IMR-90 (cell line): ENCODE measurements around the gene TTC21B. TPM values are rescaled to one million over a fixed set of nuclear protein-coding genes. Genes with fewer than 3 reads are reported as not detected.
"Not testable (repeated sequence)": the region's sequence is repeated elsewhere in the genome, so short reads cannot be mapped to it uniquely, and the experiment has no call there.

Experiments
- ATAC-seq: fragments of 200-7000 bp; cut with Tn5 transposase; 2 replicates; pipeline ENCODE4 v1.9.1; 2020; ENCODE audit warnings: low read depth, mild to moderate bottlenecking, moderate library complexity
- BruUV-seq: library from RNA; stranded (reverse); fragments of 400-500 nt; replicated peaks from 2 replicates; lab custom pipeline; 2021; lab: Mats Ljungman, UMichigan
- CTCF ChIA-PET: fragments of 300-600 bp; formaldehyde crosslinking; extraction: SDS; loops from one replicate; lab custom pipeline; 2021; ENCODE audit warnings: antibody characterized with exemption; lab: Yijun Ruan, JAX
- POLR2A ChIA-PET: fragments of 300-600 bp; sonication (Branson Sonifier 250); formaldehyde crosslinking; loops from one replicate; lab custom pipeline; 2022; ENCODE audit warnings: antibody characterized with exemption; ENCODE audit not compliant: unreplicated experiment; lab: Charles Lee
- DNase-seq: peaks from one replicate; pipeline ENCODE4 v3.0.0; 2013
- H2AFZ ChIP-seq: replicated peaks from 2 replicates; pipeline ENCODE3; 2013; ENCODE audit warnings: low read length, mild to moderate bottlenecking; ENCODE audit not compliant: poor library complexity
- H2AK5ac ChIP-seq: 2 replicates; pipeline ENCODE4 v1.6.1; 2013; ENCODE audit warnings: low read depth, low read length, inconsistent platforms
- H2AK9ac ChIP-seq: replicated peaks from 2 replicates; pipeline ENCODE3; 2013; ENCODE audit warnings: mild to moderate bottlenecking, low read depth, low read length, moderate library complexity; ENCODE audit not compliant: poor library complexity
- H2BK120ac ChIP-seq: 2 replicates; pipeline ENCODE4 v1.6.1; 2013; ENCODE audit warnings: low read depth, low read length, inconsistent platforms
- H2BK15ac ChIP-seq: 3 replicates; pipeline ENCODE4 v1.6.1; 2013; ENCODE audit warnings: low read depth, low read length, inconsistent platforms
- H2BK20ac ChIP-seq: 2 replicates; pipeline ENCODE4 v1.6.1; 2013; ENCODE audit warnings: low read depth, mild to moderate bottlenecking, inconsistent platforms, low read length, moderate library complexity
- H2BK5ac ChIP-seq: 2 replicates; pipeline ENCODE4 v1.6.1; 2013; ENCODE audit warnings: mild to moderate bottlenecking, low read depth, low read length, inconsistent platforms; ENCODE audit not compliant: poor library complexity, severe bottlenecking
- H3K14ac ChIP-seq: replicated peaks from 2 replicates; pipeline ENCODE4 v1.6.1; 2013; ENCODE audit warnings: low read depth, low read length, inconsistent platforms
- H3K18ac ChIP-seq: 2 replicates; pipeline ENCODE4 v1.6.1; 2013; ENCODE audit warnings: low read depth, low read length, control low read depth
- H3K23ac ChIP-seq: 2 replicates; pipeline ENCODE4 v1.6.1; 2013; ENCODE audit warnings: low read depth, low read length, inconsistent platforms
- H3K27ac ChIP-seq: 2 replicates; pipeline ENCODE4 v1.5.1; 2013; ENCODE audit warnings: mild to moderate bottlenecking, control low read depth, low read length; ENCODE audit not compliant: insufficient read depth
- H3K27me3 ChIP-seq: 2 replicates; pipeline ENCODE4 v1.6.1; 2013; ENCODE audit warnings: low read length; ENCODE audit not compliant: control insufficient read depth, insufficient read depth
- H3K36me3 ChIP-seq: 2 replicates; pipeline ENCODE4 v1.6.1; 2013; ENCODE audit warnings: low read length, mixed read lengths; ENCODE audit not compliant: control insufficient read depth, insufficient read depth
- H3K4ac ChIP-seq: 2 replicates; pipeline ENCODE4 v1.6.1; 2013; ENCODE audit warnings: low read depth, low read length, inconsistent platforms
- H3K4me1 ChIP-seq: 2 replicates; pipeline ENCODE4 v1.6.1; 2013; ENCODE audit warnings: low read length, mixed read lengths; ENCODE audit not compliant: control insufficient read depth, insufficient read depth
- H3K4me2 ChIP-seq: 2 replicates; pipeline ENCODE4 v1.6.1; 2013; ENCODE audit warnings: low read depth, mild to moderate bottlenecking, control low read depth, low read length, moderate library complexity
- H3K4me3 ChIP-seq: 2 replicates; pipeline ENCODE4 v1.5.1; 2013; ENCODE audit warnings: low read depth, mild to moderate bottlenecking, control low read depth, low read length, moderate library complexity; ENCODE audit not compliant: insufficient read depth
- H3K56ac ChIP-seq: 2 replicates; pipeline ENCODE4 v1.6.1; 2013; ENCODE audit warnings: low read length, inconsistent platforms; ENCODE audit not compliant: insufficient read depth; ENCODE audit errors: extremely low read depth
- H3K79me1 ChIP-seq, 2 experiments: 2 replicates each; pipeline ENCODE4 v1.6.1; 2013; ENCODE audit warnings: low read length in 2 of 2, inconsistent platforms in 1 of 2, low read depth in 1 of 2
- H3K9ac ChIP-seq: 2 replicates; pipeline ENCODE4 v1.6.1; 2013; ENCODE audit warnings: low read depth, low read length, control low read depth
- H3K9me1 ChIP-seq: 2 replicates; pipeline ENCODE4 v1.6.1; 2013; ENCODE audit warnings: low read length, inconsistent platforms; ENCODE audit not compliant: insufficient read depth
- H3K9me3 ChIP-seq: 2 replicates; pipeline ENCODE4 v1.6.1; 2013; ENCODE audit warnings: low read length; ENCODE audit not compliant: control insufficient read depth, insufficient read depth
- H4K20me1 ChIP-seq: 2 replicates; pipeline ENCODE4 v1.6.1; 2013; ENCODE audit warnings: low read length, inconsistent platforms; ENCODE audit not compliant: insufficient read depth
- H4K5ac ChIP-seq: 2 replicates; pipeline ENCODE4 v1.6.1; 2013; ENCODE audit warnings: mild to moderate bottlenecking, low read depth, low read length, control low read depth
- H4K8ac ChIP-seq, 2 experiments: 2 replicates each; pipeline ENCODE4 v1.6.1; 2013; ENCODE audit warnings: low read depth in 2 of 2, low read length in 2 of 2, control low read depth in 1 of 2, inconsistent platforms in 1 of 2
- H4K91ac ChIP-seq: 2 replicates; pipeline ENCODE4 v1.6.1; 2013; ENCODE audit warnings: low read depth, low read length, inconsistent platforms; ENCODE audit not compliant: insufficient read depth
- WGBS, 2 experiments: methylation state at CpG; one replicate each; pipeline versions ENCODE4 v1.1.5 to v1.1.7; 2013; ENCODE audit warnings: missing lambda C conversion rate in 2 of 2; ENCODE audit not compliant: insufficient read length in 1 of 2; ENCODE audit errors: extremely low coverage in 2 of 2; 5-methylcytosine and 5-hydroxymethylcytosine counted together
- dilution Hi-C: fragments of 300-500 bp; cut with HindIII; formaldehyde crosslinking; loops from one replicate; pipeline ENCODE4 v1.14.3; 2018; ENCODE audit warnings: low sequenced_read_pairs; ENCODE audit not compliant: unreplicated experiment
- in situ Hi-C: fragments of 300-500 bp; cut with MboI; formaldehyde crosslinking; loops from 3 replicates; pipeline ENCODE4 v1.14.3; 2019; ENCODE audit warnings: low sequenced_read_pairs, inconsistent platforms, mixed read lengths
- intact Hi-C: fragments of 100-400 bp; cut with micrococcal nuclease; formaldehyde crosslinking; loops from 2 replicates; pipeline ENCODE4 v1.10.0; 2022
- polyA plus RNA-seq, 3 experiments: library from polyadenylated mRNA; depleted of rRNA; stranded (reverse); fragments of >200 nt; gene quantifications; 2 replicates each; pipeline ENCODE4 v1.2.3, GENCODE V29; 2012; ENCODE audit warnings: low replicate concordance in 1 of 3
- total RNA-seq: library from RNA; depleted of rRNA; stranded (reverse); fragments of >200 nt; gene quantifications from 2 replicates; pipeline ENCODE4 v1.2.3, GENCODE V29; 2012

Gene TTC21B
- total and polyA plus RNA-seq, 2 of the 4 experiments (the other 2 are of a cell fraction): 8.0 to 17.2 TPM

DNA sequence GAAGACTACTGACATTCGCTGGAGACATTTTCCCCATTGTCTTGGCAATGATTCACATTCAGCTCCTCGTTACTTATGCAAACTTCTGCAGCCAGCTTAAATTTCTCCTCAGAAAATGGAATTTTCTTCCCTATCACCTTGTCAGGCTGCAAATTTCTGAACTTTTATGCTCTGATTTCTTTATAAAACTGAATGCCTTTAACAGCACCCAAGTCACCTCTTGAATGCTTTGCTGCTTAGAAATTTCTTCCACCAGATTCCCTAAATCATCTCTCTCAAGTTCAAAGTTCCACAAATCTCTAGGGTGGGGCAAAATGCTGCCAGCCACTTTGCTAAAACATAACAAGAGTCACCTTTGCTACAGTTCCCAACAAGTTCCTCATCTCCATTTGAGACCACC, 92.5 kb downstream of the TTC21B start:
- H4K5ac ChIP-seq, BruUV-seq, in situ Hi-C loops, H3K4me3 ChIP-seq, H3K9ac ChIP-seq, H2BK120ac ChIP-seq, H2AK5ac ChIP-seq, H3K23ac ChIP-seq, POLR2A ChIA-PET, H2AFZ ChIP-seq, H2AK9ac ChIP-seq, H3K4me1 ChIP-seq, H3K27me3 ChIP-seq, H3K56ac ChIP-seq, H3K4me2 ChIP-seq, H3K79me1 ChIP-seq, H2BK15ac ChIP-seq, H3K9me3 ChIP-seq, H3K18ac ChIP-seq, H3K36me3 ChIP-seq, H4K91ac ChIP-seq, intact Hi-C loops, H2BK5ac ChIP-seq, CTCF ChIA-PET, ATAC-seq, H3K27ac ChIP-seq, H3K4ac ChIP-seq, H4K20me1 ChIP-seq, H3K14ac ChIP-seq, DNase-seq, H2BK20ac ChIP-seq, H4K8ac ChIP-seq, dilution Hi-C loops, H3K9me1 ChIP-seq: not testable (repeated sequence)
- no CpG with 5 or more reads among the region's 2 CpGs for WGBS, 2 experiments

DNA sequence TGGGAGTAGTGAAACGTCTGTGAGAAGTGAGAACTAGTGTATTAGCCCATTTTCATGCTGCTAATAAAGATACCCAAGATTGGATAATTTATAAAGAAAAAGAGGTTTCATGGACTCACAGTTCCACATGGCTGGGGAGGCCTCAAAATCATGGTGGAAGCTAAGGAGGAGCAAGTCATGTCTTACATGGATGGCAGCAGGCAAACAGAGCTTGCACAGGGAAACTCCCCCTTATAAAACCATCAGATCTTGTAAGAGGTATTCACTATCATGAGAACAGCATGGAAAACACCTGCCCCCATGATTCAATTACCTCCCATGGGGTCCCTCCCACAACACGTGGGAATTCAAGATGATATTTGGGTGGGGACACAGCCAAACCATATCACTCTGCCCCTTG, 93.9 kb downstream of the TTC21B start:
- H2BK5ac ChIP-seq, CTCF ChIA-PET, ATAC-seq: not testable (repeated sequence)

More for the DNA sequence above, 93.9 kb downstream of the TTC21B start:
- H3K9ac ChIP-seq, H2BK20ac ChIP-seq, H2BK120ac ChIP-seq, H3K79me1 ChIP-seq, H3K4ac ChIP-seq, BruUV-seq, DNase-seq, H3K18ac ChIP-seq, POLR2A ChIA-PET, H3K14ac ChIP-seq, H3K36me3 ChIP-seq, H3K4me1 ChIP-seq, H2BK15ac ChIP-seq, H2AFZ ChIP-seq, in situ Hi-C loops, H3K4me3 ChIP-seq, dilution Hi-C loops, H2AK9ac ChIP-seq, H3K9me1 ChIP-seq, H3K27me3 ChIP-seq, H4K5ac ChIP-seq, H4K91ac ChIP-seq, H4K20me1 ChIP-seq, H3K4me2 ChIP-seq, H3K27ac ChIP-seq, H3K56ac ChIP-seq, H3K9me3 ChIP-seq, H2AK5ac ChIP-seq, H4K8ac ChIP-seq, H3K23ac ChIP-seq: not testable (repeated sequence)
- intact Hi-C loops: loop anchor here (5.0 kb wide), 2 partner anchors 67 to 457 kb away; partner anchors contain the start of gene GALNT3
- no CpG with 5 or more reads among the region's 2 CpGs for WGBS, 2 experiments
